Measurements from ENCODE around the gene MRGPRX4.

Gene MRGPRX4

GRCh38 chr11:18209058-18209457 is 36.4 kb downstream of the MRGPRX4 start:
- no peaks in the 10 kb centered on the region for H3K27me3 ChIP-seq (ENCODE audit: control insufficient read depth, insufficient read depth, low read length)
- no peaks in the 10 kb centered on the region for H3K4me1 ChIP-seq (ENCODE audit: control insufficient read depth, insufficient read depth, low read length)
- H3K9ac ChIP-seq (ENCODE audit: low read depth, low read length): no peak overlapping the region
- no peak overlapping the region for H3K27ac ChIP-seq (ENCODE audit: low read depth, low read length)
- H3K9me3 ChIP-seq (ENCODE audit: control insufficient read depth, insufficient read depth, low read length): no peaks in the 10 kb centered on the region
- H3K36me3 ChIP-seq (ENCODE audit: control insufficient read depth, insufficient read depth, low read length): no peaks in the 10 kb centered on the region
- no peak overlapping the region for H3K4me3 ChIP-seq (ENCODE audit: low read depth, low read length)

GRCh38 chr11:18221274-18221876 is 48.7 kb downstream of the MRGPRX4 start:
- Histone ChIP-seq H3K9me3 (ENCODE audit: control insufficient read depth, insufficient read depth, low read length) (no peaks in the 10 kb centered on the region), H3K27ac (ENCODE audit: low read depth, low read length) (no peak overlapping the region), H3K27me3 (ENCODE audit: control insufficient read depth, insufficient read depth, low read length) (no peaks in the 10 kb centered on the region), H3K36me3 (ENCODE audit: control insufficient read depth, insufficient read depth, low read length) (no peaks in the 10 kb centered on the region), H3K4me1 (ENCODE audit: control insufficient read depth, insufficient read depth, low read length) (no peaks in the 10 kb centered on the region), H3K4me3 (ENCODE audit: low read depth, low read length) (no peak overlapping the region), H3K9ac (ENCODE audit: low read depth, low read length) (no peak overlapping the region)

DNA sequence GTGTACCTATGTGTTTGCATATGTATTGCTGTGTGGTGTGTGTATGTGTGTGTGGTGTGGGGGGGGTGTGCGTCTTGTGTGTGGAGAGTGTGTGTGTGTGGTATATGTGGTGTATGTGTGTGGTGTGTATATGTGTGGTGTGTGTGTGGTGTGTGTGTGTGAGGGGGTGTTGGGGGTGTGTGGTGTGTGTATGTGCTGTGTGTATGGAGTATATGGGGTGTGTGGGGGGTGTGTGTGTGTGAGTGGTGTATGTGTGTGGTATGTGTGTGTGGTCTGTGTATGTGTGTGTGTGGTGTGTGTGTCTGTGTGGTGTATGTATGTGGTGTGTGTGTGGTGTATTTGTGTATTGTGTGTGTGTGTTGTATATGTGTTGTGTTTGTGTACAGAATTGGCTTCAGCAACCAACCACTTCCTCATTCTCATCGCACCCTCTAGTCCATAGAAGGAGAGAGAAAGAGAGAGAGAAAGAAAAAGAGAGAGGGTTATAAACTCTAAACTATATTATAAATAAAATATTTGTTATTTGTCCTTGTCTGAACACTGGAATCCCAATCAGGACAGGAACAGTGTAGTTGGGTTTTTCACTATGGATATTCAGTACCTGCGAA is 50.3 kb downstream of the MRGPRX4 start:
- no peak overlapping the region for H3K27ac ChIP-seq (ENCODE audit: low read depth, low read length)
- H3K4me1 ChIP-seq (ENCODE audit: control insufficient read depth, insufficient read depth, low read length): no peaks in the 10 kb centered on the region
- H3K9ac ChIP-seq (ENCODE audit: low read depth, low read length): no peak overlapping the region
- H3K36me3 ChIP-seq (ENCODE audit: control insufficient read depth, insufficient read depth, low read length): no peaks in the 10 kb centered on the region
- no peaks in the 10 kb centered on the region for H3K9me3 ChIP-seq (ENCODE audit: control insufficient read depth, insufficient read depth, low read length)
- H3K27me3 ChIP-seq (ENCODE audit: control insufficient read depth, insufficient read depth, low read length): no peaks in the 10 kb centered on the region
- H3K4me3 ChIP-seq (ENCODE audit: low read depth, low read length): no peak overlapping the region
